NCI-H1105 treated with DMSO at 0.1 percent for 48 hours (cell line): ENCODE results near the gene CAMK2D.

Source experiments
- DNase-seq: peaks from one replicate; lab custom pipeline; 2025; lab: John Stamatoyannopoulos, UW

Gene CAMK2D

DNA sequence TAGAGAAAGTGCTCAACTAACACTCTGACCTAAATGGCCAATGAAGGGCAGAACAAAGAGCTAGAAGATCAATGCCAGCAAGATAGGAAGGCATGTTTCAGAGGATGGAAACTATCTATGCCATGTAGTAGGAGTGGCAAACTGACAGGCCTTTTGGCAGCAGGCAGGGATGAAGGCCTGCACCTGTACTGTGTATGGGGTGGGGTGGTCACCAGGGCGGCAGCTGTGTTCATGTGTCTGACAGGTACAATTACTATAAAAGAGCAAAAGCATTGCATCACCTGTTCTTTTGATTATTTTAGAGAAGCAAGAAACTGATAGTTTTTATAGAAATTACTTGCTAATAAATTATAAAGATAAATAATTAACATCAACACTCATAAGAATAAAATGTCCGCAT is 239.1 kb downstream of the CAMK2D start:
- no peak for DNase-seq

DNA sequence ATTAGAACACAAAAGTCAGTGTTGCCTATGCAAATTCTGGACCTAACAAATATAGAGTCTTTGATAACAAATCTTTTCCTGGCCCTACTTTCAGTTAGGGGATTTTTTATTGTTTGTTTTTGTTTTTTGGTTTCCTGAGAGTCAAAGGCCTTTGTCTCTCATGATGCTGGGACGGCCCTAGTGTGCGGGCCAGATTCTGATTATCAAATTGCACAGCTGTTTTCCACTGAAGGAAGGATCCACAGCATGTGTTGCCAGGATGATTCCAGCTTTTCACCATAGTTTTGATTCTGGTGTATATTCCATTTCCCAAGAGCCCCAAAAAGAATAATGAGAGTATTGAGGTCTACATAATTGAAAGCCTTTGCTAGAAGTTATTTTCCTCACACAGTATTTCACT is 248.2 kb downstream of the CAMK2D start:
- DNase-seq = no peak

- no peak for DNase-seq
Measured at GRCh38 chr4:113512880-113513279, 248.7 kb downstream of the CAMK2D start.

GRCh38 chr4:113511944-113512343 is 249.6 kb downstream of the CAMK2D start:
- DNase-seq = no peak

- DNase-seq = no peak
Measured at GRCh38 chr4:113509851-113510250, 251.7 kb downstream of the CAMK2D start.

DNA sequence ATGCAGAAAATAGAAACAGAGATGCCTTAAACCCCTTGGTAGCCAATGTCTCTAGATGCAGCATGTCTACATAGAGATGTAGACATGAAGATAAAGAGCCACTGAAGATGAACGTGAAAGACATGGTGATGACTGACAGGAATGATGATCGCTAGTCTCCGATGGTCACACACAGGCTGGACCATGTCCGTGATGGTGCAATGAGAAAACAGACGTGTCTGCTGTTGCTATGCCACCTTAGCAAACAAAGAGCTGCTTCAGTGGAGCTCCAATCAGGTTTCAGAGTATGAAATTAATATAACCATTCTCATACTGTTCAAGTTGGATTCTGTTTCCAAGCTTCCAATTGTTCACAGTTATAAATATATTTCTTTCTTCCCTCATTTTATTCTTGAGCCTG is 256.5 kb downstream of the CAMK2D start:
- DNase-seq = no peak

DNA sequence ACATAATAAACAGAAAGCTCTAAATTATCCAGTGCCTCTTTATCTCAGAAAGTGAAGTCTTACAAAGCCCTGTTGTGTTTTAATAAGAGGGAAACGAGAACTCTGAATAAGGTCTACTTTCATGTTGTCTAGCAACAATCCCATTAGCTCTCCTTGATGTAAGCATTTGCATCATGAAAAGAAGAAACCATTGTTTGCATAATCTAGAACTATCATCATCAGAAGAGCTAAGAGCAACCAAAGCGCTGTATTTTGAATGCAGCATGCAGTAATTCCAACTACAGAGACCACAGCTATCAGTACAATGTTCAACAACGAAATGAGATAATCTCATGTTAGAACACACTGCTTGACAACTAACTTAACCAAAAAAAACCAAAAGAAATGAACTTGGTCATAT is 257.1 kb downstream of the CAMK2D start:
- no peak for DNase-seq

DNA sequence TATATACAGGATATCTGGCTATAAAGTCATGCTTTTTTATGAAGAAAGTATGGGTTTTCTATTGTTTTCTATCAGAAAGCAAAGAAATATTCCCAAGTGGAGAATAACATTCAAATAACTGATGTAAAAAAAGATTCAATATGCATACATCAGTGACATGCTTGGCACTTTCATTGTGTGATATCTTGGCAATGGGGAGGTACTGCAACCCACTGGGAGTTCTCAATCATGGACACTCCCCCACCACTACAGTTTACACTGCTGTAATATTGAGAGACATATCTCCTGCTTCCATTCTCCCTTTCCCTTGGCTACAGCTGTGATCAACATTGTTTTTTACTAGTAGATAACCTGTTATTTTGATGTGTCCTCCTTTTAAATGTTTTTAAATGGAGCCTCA is 257.8 kb downstream of the CAMK2D start:
- no peak for DNase-seq

DNA sequence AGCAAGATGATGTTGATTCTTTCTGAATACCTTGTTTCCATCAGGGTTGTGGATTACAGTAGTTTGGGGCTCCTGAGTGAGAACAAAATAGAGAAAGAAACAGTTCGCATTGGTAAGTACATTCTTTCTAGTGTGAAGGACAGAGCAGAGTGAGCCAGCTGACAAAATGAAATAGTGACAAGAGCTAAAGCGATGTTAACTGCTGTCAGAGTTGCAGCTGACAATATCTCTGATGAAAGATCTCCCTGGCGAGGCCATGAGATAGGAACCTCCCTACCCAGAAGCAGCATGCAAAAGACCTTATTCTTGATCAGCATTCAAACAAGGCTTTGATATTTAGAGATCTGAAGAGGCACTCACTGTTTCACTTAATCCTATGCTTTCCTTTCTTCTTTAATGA is 258.6 kb downstream of the CAMK2D start:
- no peak for DNase-seq

DNA sequence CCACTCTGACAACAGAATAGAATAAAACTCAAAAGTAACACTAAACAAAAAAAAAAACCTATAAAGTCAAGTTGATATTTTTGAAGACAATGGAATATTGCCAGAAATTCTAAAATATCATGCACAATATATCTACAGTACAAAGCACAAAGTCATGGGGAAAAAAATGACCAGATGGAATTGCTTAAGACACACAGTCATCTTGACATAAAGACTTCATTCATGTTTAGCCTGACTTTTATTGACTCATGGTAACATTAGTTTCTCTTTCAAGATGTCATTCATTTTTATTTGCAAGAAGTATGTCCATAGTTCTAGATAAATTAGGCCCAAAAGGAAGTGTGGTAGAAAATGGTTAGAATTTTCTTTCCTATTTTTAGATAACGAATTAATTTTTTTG is 259.1 kb downstream of the CAMK2D start:
- DNase-seq = no peak

DNA sequence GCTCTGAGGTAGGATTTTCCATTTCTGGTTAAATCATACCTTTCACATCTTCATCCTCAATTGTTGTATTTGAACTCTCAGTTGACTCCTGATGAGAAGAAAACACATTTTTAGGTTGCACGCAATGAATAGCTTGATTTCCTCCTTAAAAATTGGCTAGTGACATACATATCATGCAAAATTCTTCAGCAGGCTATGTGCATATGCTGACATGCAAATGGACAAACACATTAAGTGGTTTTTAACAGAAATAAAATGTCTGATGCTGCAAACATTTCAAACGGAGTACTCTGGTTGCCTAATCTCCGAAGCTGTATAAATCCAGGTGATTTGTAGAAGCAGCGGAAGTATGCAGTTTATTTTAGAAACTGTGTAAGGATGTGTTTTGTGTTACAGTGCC is 261.1 kb downstream of the CAMK2D start:
- no peak for DNase-seq

GRCh38 chr4:113499696-113500095 is 261.8 kb downstream of the CAMK2D start:
- DNase-seq = no peak

DNA sequence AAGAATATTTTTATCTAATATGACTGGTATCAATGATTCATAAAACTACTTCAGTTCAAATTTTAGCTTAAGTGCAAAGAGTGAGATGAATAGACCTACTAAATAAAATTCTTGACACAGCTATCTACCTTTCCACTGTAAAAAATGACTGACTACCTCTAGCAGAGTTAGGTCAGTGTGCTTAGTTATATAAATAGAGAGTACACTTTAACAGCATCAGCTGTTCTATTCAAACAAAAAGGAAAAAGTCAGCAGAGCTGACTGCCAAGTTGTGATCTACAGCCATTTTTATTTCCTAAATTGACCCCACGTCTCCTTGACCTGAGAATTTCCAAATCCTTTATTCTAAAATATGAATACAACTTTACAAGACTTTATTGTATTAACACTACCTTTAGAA is 262.4 kb downstream of the CAMK2D start:
- no peak for DNase-seq

DNA sequence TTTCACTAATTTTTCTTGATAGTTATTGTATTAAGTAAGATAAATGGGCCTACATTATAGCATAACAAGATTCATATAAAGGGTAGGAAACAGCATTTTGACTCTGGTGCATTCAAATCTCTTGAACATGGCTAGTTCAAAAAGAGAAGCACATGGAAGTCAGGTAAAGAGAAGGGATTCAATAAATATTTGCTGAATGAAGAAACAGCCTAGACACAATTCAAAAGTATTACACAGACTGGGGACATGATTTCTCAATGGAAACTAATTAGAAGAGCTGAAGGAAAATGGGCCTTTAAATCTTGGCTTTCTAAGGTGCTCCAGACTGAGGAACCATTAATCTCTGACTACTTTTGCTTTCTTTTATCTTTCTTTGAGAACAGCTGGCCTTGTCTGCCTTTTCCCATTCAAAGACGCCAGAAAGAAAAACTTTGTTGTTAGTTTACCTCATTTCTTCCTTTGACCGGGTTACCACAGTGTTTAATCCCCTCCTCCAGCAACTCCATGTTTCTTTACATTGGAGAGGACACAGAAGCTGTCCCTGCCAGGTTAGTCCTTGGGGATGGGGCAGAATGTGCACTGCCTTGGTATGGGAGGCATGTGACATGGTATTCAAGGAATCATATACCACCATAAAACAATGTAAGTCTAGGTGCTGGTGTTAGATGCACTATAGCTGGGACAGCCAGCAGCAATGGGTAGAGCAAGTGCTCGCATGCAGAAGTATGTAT is 264.2 kb downstream of the CAMK2D start:
- no peak for DNase-seq

- no peak for DNase-seq
Measured at GRCh38 chr4:113496698-113497097, 264.8 kb downstream of the CAMK2D start.

GRCh38 chr4:113495790-113496189 is 265.7 kb downstream of the CAMK2D start:
- DNase-seq = no peak

DNA sequence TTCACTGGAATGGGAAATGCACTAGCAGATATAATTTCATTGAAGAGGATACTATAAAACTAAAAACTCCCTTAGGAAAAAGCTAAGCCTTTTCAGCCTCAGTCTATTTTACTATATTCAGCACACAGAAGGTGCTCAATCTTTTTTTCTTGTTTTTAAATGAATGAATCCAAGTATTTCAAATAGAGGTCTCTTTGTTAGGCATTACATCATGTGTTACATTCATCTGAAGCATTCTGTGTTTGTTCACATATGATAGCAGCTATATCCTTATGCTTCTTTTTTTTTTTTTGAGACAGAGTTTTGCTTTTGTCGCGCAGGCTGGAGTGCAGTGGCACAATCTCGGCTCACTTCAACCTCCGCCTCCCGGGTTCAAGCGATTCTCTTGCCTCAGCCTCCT is 278.4 kb downstream of the CAMK2D start:
- no peak for DNase-seq

DNA sequence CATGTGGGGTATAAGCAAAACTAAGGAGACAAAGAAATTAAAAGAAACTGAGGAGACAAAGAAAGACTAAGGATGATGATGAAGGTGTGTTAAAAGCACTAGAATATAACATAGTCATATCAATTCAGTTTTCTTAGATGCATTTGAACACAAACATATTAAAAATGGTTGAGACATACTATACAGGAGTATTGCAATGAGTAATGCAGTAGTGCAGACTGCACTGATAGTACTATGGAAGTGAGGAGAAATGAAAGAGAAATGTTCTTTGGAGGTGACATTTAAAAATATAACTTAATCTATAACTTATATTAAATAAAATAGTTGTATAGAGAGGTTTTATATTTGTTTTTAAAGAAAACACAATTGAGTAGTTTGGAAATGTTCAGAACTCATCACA is 279.2 kb downstream of the CAMK2D start:
- DNase-seq = no peak

GRCh38 chr4:113481820-113482219 is 279.7 kb downstream of the CAMK2D start:
- DNase-seq = no peak

DNA sequence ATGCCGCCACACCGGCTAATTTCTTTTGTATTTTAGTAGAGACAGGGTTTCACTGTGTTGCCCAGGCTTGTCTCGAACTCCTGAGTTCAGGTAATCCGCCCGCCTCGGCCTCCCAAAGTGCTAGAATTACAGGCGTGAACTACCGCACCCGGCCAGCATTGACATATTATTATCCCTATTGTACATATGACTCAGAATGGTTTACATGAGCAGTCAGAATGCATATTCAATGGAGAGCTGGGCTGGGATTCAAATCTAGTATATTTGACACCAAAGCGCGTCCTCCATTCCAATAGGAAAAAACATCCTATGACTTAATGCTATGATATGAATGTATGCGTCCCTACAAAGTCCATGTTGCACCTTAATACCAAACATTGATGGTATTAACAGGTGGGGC is 281.4 kb downstream of the CAMK2D start:
- no peak for DNase-seq

- DNase-seq = no peak
Measured at GRCh38 chr4:113478032-113478431, 283.5 kb downstream of the CAMK2D start.

DNA sequence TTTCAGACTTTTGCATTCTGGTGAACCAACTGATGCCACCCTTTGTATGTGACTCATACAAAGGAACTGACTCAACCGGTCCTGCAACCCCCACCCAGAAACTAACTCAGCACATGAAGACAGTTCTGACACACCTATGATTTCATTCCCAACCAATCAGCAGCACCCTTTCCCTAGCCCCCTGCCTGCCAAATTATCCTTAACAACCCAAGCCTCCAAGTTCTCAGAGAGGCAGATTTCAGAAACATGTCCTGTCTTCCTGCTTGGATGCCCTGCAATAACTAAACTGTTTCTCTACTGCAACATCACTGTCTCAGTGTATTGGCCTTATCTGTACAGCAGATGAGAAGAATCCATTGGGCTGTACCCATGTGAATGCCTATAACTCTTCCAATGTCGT is 284.7 kb downstream of the CAMK2D start:
- DNase-seq = no peak

- no peak for DNase-seq
Measured at GRCh38 chr4:113474017-113474416, 287.5 kb downstream of the CAMK2D start.

DNA sequence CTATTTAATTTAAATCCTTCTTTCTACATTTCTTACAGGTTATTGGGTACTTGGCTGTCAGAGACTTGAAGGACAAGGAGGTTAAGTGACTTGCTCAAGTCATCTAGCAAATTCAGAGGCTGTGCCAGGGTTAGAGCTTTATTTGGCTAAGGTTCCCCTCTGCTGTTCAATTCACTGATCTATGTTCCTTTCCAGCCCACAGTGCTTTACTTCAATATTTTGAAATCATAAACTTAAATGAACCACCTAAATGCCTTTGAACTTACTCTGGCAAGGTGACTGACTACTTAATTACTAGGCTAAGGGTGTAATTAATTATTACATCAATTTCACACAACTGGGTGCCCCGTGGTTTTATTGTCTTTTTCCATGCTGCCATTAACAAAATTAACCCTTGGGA is 288.7 kb downstream of the CAMK2D start:
- DNase-seq = no peak
